ENCODE measurements around the gene PTPRB. TPM values are rescaled to one million over a fixed set of nuclear protein-coding genes. Genes with fewer than 3 reads are reported as not detected.

The PTPRB gene
- total RNA-seq: under 1 TPM; 0.31 to 0.52 TPM

DNA sequence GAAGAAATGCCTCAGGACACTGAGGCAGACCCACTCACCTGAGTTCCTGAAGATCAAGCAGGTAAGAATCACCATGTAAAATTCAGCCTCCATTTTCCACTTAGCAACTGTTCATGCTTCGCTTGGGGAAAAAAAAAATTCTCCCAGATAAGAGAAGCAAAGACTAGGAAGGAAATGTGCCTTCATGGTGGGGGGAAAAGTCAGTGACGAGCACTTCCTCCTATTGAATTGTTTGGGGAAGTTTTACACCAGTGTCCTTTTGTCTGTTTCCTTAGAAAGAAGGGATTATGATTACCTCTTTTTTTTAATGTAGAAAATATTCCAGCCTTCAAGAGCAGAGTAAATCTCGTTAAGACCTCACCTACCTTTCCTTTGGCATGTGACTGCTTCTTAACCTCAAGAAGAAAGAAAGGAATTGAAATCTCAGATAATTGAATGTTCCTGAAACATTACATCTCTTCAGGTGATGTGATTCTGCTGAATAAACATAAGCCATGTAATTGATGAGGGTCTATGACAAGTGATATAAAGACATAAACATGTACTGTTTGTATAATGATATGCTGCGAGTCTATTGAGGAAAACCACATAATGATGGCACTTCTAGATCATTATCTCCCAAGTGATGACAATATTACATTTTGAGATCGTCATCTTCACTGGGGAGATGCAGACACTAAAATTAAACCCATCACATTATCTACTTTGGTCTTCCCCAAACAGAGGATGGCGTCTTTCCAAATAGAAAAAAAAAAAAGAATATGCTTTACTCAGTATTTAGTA is at the start of gene PTPRB:
Gene PTPRB (minus strand): TSS at position 127 of the 783 bp plus-strand sequence. CDS start 34 bp downstream, at position 93.
- Mint-ChIP-seq H3K27me3 (no peaks in the 10 kb centered on the region), H3K4me3 (no peak within 1 kb of the TSS), H3K36me3 (no peaks in the 10 kb centered on the region), H3K4me1 (ENCODE audit: low read depth in 2 of 2) (peaks cover 0 to 5% of the 10 kb centered on the region in 2 donors), H3K9me3 (no peaks in the 10 kb centered on the region), H3K27ac (no peak within 1 kb of the TSS)
- no peak for DNase-seq (ENCODE audit: low spot score)
- ATAC-seq: no peak

DNA sequence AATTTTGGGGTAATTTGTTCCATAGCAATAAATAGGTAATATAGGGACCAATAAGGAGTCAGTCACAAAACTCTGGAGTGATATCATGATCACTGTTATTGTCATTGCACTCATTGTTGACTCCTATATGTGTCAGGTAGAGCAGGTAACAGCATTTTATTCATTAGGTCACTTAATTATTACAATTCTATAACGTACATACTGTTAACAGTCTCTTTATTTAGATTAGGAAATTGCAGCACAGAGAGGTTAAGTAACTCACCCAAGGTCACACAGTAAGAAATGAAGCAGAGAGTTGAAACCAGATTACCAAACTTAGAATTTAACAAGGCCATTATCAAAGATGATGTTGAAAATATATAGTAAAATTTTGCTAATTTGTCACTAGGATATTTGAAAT is 49.7 kb upstream of the PTPRB start:
- Mint-ChIP-seq H3K9me3 (no peaks in the 10 kb centered on the region), H3K36me3 (no peaks in the 10 kb centered on the region), H3K4me1 (ENCODE audit: low read depth in 2 of 2) (no peaks in the 10 kb centered on the region), H3K27me3 (no peaks in the 10 kb centered on the region), H3K27ac (no peak overlapping the region), H3K4me3 (no peak overlapping the region)
- no peak for ATAC-seq
- no peak for DNase-seq (ENCODE audit: low spot score)

DNA sequence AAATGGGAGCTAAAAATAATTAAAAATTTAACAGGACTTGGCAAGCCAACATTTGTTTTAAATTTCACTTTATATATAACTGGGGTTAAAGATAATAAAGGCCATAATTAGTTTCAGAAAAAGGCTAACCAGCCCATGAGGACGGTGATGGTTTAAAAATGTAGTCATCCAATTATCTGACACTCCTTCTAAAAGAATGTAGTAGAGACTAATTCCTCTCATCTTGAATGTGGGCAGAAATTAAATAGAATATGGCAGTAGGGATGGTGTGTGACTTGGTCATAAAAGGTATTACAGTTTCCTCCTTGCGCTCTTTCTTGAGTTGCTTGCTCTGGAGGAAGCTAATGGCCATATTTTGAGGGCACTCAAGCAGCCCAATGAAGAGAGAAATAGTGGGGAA is 49.1 kb upstream of the PTPRB start:
- DNase-seq (ENCODE audit: low spot score): no peak
- no peaks in the 10 kb centered on the region for H3K27me3 Mint-ChIP-seq
- ATAC-seq: no peak
- no peak overlapping the region for H3K4me3 Mint-ChIP-seq
- H3K9me3 Mint-ChIP-seq: no peaks in the 10 kb centered on the region
- no peaks in the 10 kb centered on the region for H3K36me3 Mint-ChIP-seq
- H3K27ac Mint-ChIP-seq: no peak overlapping the region
- H3K4me1 Mint-ChIP-seq (ENCODE audit: low read depth in 2 of 2): no peaks in the 10 kb centered on the region

DNA sequence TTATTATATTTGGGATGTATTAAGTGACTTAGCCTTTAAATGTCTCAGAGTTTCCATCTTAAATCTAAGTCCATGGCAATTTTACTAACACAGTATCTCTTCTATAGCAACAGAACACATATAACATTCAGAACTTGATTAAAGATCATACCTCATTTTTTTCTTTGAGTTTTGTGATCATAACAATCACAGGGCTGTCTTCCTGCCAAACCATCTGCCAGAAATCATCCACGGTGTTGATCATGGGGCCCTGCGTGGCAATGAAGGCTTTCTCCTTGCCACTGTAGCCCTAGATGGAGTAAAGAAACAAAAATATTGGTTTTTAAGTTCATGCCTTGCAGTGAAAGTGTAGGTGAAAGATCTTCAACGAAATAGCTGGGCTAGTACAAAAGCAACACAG is 46.7 kb upstream of the PTPRB start:
- Mint-ChIP-seq H3K27ac (no peak overlapping the region), H3K27me3 (peaks cover 3% of the 10 kb centered on the region in 2 donors), H3K9me3 (no peaks in the 10 kb centered on the region), H3K4me1 (ENCODE audit: low read depth in 2 of 2) (no peaks in the 10 kb centered on the region), H3K36me3 (no peaks in the 10 kb centered on the region), H3K4me3 (no peak overlapping the region)
- ATAC-seq (no peak), DNase-seq (ENCODE audit: low spot score) (no peak)

DNA sequence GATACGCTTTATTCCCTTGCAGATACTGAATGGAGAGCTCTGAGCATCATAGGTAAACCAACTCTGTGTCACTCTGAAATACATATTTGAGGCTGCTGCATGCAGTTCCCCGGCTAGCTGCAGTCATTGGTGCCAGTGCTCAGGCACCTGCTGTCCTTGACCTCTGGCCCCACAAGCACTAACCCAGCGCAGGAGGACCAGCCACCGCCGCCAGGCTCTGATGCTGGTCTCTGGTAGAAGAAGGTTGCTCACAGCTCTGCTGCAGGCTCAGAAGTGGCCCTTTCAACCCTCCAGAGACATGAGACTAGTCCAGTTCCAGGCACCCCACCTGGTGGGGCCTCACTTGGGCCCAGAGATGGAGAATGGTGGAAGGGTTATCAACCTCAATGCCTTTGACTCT is 34.5 kb upstream of the PTPRB start:
- no peaks in the 10 kb centered on the region for H3K27me3 Mint-ChIP-seq
- DNase-seq (ENCODE audit: low spot score) (no peak), ATAC-seq (no peak)
- no peak overlapping the region for H3K27ac Mint-ChIP-seq
- H3K4me1 Mint-ChIP-seq (ENCODE audit: low read depth in 2 of 2): peaks cover 0 to 3% of the 10 kb centered on the region in 2 donors
- peaks cover 7% of the 10 kb centered on the region for H3K36me3 Mint-ChIP-seq
- H3K4me3 Mint-ChIP-seq: no peak overlapping the region
- H3K9me3 Mint-ChIP-seq: peaks cover 4% of the 10 kb centered on the region

DNA sequence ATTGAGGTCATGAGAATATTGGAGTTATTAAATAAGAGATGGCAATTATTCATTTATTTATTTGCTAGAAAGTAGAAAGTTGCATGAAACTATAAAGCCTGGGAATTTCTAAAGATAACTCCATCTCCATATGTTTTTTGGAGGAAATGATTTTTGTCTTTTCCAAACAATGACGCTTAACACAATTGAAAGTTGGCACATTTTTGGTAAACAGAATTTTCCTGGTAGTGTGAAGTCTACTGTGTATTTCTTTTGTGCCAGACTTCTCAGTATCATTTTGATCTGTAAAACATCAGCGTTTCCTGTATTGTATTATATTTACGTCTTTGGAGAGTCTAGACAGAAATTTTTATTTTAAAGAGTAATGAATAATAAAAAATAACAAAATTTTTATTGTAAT is 33.7 kb upstream of the PTPRB start:
- DNase-seq (ENCODE audit: low spot score) (no peak), ATAC-seq (no peak)
- Mint-ChIP-seq H3K9me3 (peaks cover 4% of the 10 kb centered on the region), H3K4me3 (no peak overlapping the region), H3K36me3 (peaks cover 6% of the 10 kb centered on the region), H3K27me3 (no peaks in the 10 kb centered on the region), H3K4me1 (ENCODE audit: low read depth in 2 of 2) (peaks cover 0 to 3% of the 10 kb centered on the region in 2 donors), H3K27ac (no peak overlapping the region)

DNA sequence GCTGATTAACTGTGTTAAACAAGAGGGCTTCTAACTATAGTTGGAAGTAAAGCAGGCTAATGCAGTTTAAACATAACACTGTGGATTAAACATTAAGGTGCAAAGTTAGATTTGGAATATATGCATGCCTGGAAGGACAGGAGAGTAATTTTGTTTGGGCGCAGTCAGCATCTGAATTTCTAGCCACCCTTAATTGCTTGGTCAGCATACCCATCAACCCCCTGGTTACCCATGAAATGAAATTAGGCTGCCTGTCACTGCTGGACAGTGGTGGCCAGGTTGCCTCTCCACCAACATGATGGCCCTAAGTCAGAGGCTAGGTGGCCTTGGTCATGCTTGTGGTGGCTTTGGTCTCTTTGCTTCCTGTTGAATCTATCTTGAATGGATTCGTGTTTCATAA is 30.0 kb upstream of the PTPRB start:
- Mint-ChIP-seq H3K27me3 (no peaks in the 10 kb centered on the region), H3K4me1 (ENCODE audit: low read depth in 2 of 2) (peaks cover 0 to under 1% of the 10 kb centered on the region in 2 donors), H3K4me3 (no peak overlapping the region), H3K36me3 (no peaks in the 10 kb centered on the region), H3K9me3 (peaks cover under 1% of the 10 kb centered on the region), H3K27ac (no peak overlapping the region)
- DNase-seq (ENCODE audit: low spot score) (no peak), ATAC-seq (no peak)

DNA sequence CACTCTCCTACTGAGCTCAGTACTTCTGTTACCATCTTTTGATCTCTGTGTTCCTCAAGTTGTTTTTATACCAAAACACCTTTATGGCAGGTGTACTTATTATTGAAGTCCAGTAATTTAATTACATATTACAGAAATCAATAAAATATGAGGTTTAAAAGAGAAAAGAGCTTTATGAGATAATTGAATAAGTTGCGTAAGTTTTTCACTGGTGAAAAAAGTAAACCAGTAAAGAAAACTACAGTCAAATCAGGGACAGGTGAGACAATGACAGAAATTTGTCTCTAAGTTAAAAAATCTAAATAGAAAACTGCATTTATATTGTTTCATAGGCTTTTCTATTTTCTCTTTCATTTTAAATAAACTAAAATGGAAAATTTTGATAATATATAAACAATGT is 29.1 kb upstream of the PTPRB start:
- peaks cover 4% of the 10 kb centered on the region for H3K36me3 Mint-ChIP-seq
- peaks cover 7% of the 10 kb centered on the region in 2 donors for H3K4me1 Mint-ChIP-seq (ENCODE audit: low read depth in 2 of 2)
- H3K27ac Mint-ChIP-seq: no peak overlapping the region
- peaks cover 3% of the 10 kb centered on the region for H3K9me3 Mint-ChIP-seq
- H3K4me3 Mint-ChIP-seq: no peak overlapping the region
- DNase-seq (ENCODE audit: low spot score) (no peak), ATAC-seq (no peak)
- H3K27me3 Mint-ChIP-seq: no peaks in the 10 kb centered on the region

DNA sequence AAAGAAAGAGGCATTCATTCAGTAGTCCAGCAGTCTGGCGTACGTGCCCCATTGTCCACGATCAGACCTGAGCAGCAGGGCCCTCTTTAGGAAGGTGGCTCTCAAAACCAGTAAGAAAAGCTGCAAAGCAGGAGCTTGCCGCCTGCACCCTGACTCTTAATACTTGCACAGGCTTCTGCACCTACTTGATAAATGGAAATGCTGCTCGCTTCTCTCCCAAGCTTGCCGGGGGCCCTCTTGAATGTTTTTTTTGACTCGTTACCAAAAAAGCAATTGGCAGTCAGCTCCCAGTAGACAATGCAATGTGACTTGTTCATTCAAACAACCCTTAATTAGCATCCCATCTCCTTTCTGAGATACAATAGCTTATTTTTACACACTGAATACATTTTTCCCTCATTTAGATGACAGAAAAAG is 27.2 kb upstream of the PTPRB start:
- Mint-ChIP-seq H3K9me3 (peaks cover 3% of the 10 kb centered on the region), H3K36me3 (peaks cover 4% of the 10 kb centered on the region)

DNA sequence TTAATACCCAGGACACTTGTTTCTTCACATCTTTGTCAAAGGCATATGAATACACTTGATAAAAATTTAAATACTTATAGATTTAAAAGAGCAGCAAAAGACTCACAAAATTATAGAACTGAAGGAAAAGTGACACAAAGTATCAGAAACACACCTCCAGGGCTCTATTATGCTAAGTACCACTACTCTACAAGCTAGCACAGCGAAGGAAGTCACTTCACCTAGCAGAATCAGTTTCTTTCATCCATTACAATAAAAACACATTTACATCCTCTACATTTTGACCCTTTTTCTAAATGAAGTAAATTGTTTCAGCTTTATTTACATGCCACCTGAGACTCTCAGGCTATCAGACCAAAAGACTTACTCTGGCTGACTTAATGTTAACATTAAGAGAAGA is 26.6 kb upstream of the PTPRB start:
- no peaks in the 10 kb centered on the region for H3K27me3 Mint-ChIP-seq
- ATAC-seq (no peak), DNase-seq (ENCODE audit: low spot score) (no peak)
- peaks cover 4% of the 10 kb centered on the region for H3K36me3 Mint-ChIP-seq
- H3K4me1 Mint-ChIP-seq (ENCODE audit: low read depth in 2 of 2): peaks cover 7 to 16% of the 10 kb centered on the region in 2 donors
- H3K27ac Mint-ChIP-seq: no peak overlapping the region
- H3K4me3 Mint-ChIP-seq: no peak overlapping the region
- peaks cover 3% of the 10 kb centered on the region for H3K9me3 Mint-ChIP-seq

More for the DNA sequence above, 27.2 kb upstream of the PTPRB start:
- H3K27me3 Mint-ChIP-seq: no peaks in the 10 kb centered on the region
- no peak for ATAC-seq
- DNase-seq (ENCODE audit: low spot score): no peak
- no peak overlapping the region for H3K27ac Mint-ChIP-seq
- H3K4me1 Mint-ChIP-seq (ENCODE audit: low read depth in 2 of 2): peaks cover 7 to 11% of the 10 kb centered on the region in 2 donors
- H3K4me3 Mint-ChIP-seq: no peak overlapping the region

DNA sequence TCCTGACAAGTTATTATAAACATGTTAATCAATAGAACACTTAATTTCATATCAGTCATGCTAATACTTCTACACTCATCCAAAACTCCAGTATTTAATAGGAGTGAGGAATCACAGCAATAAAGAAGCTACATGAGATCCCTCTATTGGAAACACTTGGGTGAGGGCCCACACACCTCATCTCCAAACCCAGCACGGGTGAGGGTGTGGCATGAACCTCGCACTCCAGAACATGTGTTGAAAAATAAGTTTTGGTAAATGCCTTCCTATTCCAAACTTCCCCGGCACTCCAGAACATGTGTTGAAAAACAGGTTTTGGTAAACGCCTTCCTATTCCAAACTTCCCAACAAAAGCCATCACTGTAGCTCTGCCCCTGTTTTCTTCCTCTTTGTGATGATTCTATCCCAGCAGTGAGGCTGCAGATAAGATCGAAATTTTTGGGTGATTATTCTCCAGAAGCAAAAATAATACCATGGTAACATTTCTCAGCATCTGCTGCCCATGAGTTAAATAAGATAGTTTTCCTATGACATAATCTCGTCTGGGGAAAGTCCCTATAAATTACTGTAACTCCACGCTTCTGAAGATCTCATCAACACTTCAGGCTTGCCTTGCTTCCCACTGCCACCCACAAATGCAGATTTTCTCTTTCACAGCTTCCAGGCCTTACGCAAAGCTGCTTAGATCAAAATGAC is 24.4 kb upstream of the PTPRB start:
- Mint-ChIP-seq H3K27ac (peak overlapping the region; percentile 51 to 82), H3K36me3 (peaks cover 4% of the 10 kb centered on the region), H3K4me3 (peak overlapping the region; percentile 66), H3K9me3 (peaks cover 3% of the 10 kb centered on the region), H3K4me1 (ENCODE audit: low read depth in 2 of 2) (peaks cover 7 to 18% of the 10 kb centered on the region in 2 donors), H3K27me3 (no peaks in the 10 kb centered on the region)
- ATAC-seq (peak in 1 of 2 donors; percentile 73), DNase-seq (ENCODE audit: low spot score) (peak; percentile 66)

DNA sequence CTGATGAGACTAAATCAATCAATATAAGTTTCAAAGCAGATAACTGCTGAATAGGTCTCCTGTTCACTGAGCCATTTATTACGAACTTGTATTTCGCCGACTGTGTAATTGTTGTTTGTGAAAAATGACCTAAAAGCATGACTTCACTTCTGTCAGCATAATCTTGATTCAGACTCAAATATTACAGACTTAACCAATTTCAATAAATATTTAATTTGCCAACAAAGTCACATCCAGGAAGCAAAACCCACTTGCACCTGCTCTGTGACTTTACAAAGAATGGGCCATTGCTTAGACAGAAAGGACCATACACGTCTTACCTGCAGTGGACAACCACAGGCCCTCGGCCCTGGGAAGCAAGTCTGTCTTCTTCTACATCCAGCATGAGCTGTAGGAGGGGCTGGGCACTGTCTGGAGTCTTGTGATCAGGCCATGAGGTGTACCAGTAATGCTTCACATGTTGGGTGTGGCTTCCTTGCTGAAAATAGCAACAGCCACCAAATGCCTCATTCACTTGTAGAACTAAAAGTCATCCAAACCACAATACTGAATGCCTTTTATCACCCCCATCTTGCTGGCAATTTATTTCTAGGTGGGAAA is 23.5 kb upstream of the PTPRB start:
- ATAC-seq: peak in 1 of 2 donors; percentile 56
- no peak overlapping the region for H3K27ac Mint-ChIP-seq
- peaks cover 4% of the 10 kb centered on the region for H3K36me3 Mint-ChIP-seq
- no peak overlapping the region for H3K4me3 Mint-ChIP-seq
- no peaks in the 10 kb centered on the region for H3K27me3 Mint-ChIP-seq
- H3K9me3 Mint-ChIP-seq: peaks cover 3% of the 10 kb centered on the region
- DNase-seq (ENCODE audit: low spot score): no peak
- peaks cover 7 to 18% of the 10 kb centered on the region in 2 donors for H3K4me1 Mint-ChIP-seq (ENCODE audit: low read depth in 2 of 2)

DNA sequence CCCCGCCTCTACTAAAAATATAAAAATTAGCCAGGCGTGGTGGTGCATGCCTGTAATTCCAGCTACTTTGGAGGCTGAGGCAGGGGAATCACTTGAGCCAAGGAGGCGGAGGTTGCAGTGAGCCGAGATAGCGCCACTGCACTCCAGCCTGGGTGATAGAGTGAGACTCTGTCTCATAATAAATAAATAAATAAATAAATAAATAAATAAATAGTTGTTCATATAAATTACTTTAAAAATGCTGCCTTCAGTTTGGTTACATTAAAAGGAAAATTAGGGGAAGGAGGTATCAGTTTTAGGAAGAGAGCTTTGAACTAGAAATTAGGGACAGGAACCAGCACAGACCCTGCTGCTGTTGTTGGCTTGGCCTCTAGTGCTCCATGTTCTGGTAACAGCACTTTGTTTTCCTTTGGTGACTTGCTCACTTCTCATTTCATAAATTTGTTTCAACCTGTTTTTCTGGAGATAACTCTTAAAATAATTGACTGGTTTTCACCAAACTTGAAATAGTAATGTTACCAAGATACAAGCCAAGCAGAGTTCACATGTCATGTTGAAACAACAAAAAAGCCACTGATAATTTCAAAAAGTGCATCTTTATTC is 22.9 kb upstream of the PTPRB start:
- no peaks in the 10 kb centered on the region for H3K27me3 Mint-ChIP-seq
- DNase-seq (ENCODE audit: low spot score) (no peak), ATAC-seq (no peak)
- no peak overlapping the region for H3K27ac Mint-ChIP-seq
- H3K4me1 Mint-ChIP-seq (ENCODE audit: low read depth in 2 of 2): peaks cover 7 to 18% of the 10 kb centered on the region in 2 donors
- H3K36me3 Mint-ChIP-seq: peaks cover 4% of the 10 kb centered on the region
- peaks cover 3% of the 10 kb centered on the region for H3K9me3 Mint-ChIP-seq
- H3K4me3 Mint-ChIP-seq: no peak overlapping the region

Data from natural killer cell treated with Interleukin-12 subunit alpha and Interleukin-12 subunit beta and Interleukin-15 and Interleukin-18, amount 100 ng/mL, for 72 hours (primary cell).